A549 (cell line): ENCODE measurements around the gene LRFN3. TPM values are rescaled to one million over a fixed set of nuclear protein-coding genes. Genes with fewer than 3 reads are reported as not detected.

Experiments
- ATAC-seq, 2 experiments: fragments of 200-7000 bp in 1 of 2; fragments of >200 bp in 1 of 2; cut with Nextera tagmentation in 1 of 2; cut with Tn5 transposase in 1 of 2; 3 replicates each; pipeline versions ENCODE4 v1.8.0 to v1.9.1; 2018 to 2020; ENCODE audit warnings: mild to moderate bottlenecking in 1 of 2, moderate library complexity in 1 of 2
- CTCF ChIA-PET: fragments of 300-600 bp; sonication (Branson Sonifier 250); formaldehyde crosslinking; extraction: SDS; loops from one replicate; lab custom pipeline; 2021; ENCODE audit warnings: antibody characterized with exemption, inconsistent platforms; lab: Yijun Ruan, JAX
- POLR2A ChIA-PET: fragments of 350-600 bp; formaldehyde crosslinking; extraction: SDS; loops from one replicate; lab custom pipeline; 2021; ENCODE audit warnings: antibody characterized with exemption, inconsistent platforms; lab: Yijun Ruan, JAX
- DNase-seq, 2 experiments: peaks; one replicate each; pipeline versions ENCODE4 v3.0.0 to v3.0.0-alpha.2; 2011 to 2016; ENCODE audit warnings: low read depth in 1 of 2, low spot score in 1 of 2
- FAIRE-seq: peaks from 2 replicates; lab custom pipeline; 2011; peaks lifted over from hg19 to GRCh38; lab: Jason Lieb, UNC
- H3K27ac ChIP-seq, 2 experiments: fragments of >200 bp; sonication (Bioruptor Twin); formaldehyde crosslinking; 3 replicates each; pipeline ENCODE4 v1.5.1; 2016 to 2017
- H3K4me1 ChIP-seq: fragments of >200 bp; sonication (Bioruptor Twin); formaldehyde crosslinking; 3 replicates; pipeline ENCODE4 v1.6.1; 2016
- H3K4me2 ChIP-seq: fragments of >200 bp; sonication (Bioruptor Twin); formaldehyde crosslinking; 3 replicates; pipeline ENCODE4 v1.6.1; 2016
- H3K4me3 ChIP-seq: fragments of >200 bp; sonication (Bioruptor Twin); formaldehyde crosslinking; 3 replicates; pipeline ENCODE4 v1.5.1; 2016
- H3K9me3 ChIP-seq: fragments of >200 bp; sonication (Bioruptor Twin); formaldehyde crosslinking; 3 replicates; pipeline ENCODE4 v1.6.1; 2016
- BCL3 ChIP-seq: fragments of >200 bp; sonication (Bioruptor Twin); formaldehyde crosslinking; IDR thresholded peaks from 3 replicates; pipeline ENCODE4 v1.6.1; 2016
- CEBPB ChIP-seq, 2 experiments: fragments of >200 bp in 1 of 2; sonication (Bioruptor Twin) in 1 of 2; formaldehyde crosslinking in 1 of 2; IDR thresholded peaks; 2 replicates each; pipeline ENCODE4 v1.6.1; 2012 to 2016
- CHD2 ChIP-seq: fragments of 150-350 bp; IDR thresholded peaks from 2 replicates; pipeline ENCODE4 v1.6.1; 2014; ENCODE audit warnings: low read length; ENCODE audit not compliant: partially characterized antibody
- CHD4 ChIP-seq: fragments of 200-600 bp; sonication (generic); IDR thresholded peaks from 2 replicates; pipeline ENCODE4 v1.6.1; 2016; ENCODE audit warnings: antibody characterized with exemption, mild to moderate bottlenecking, borderline replicate concordance
- EHF ChIP-seq: fragments of 250-450 bp; sonication (Bioruptor Pico); IDR thresholded peaks from 2 replicates; pipeline ENCODE4 v1.5.0; 2020; ENCODE audit warnings: mild to moderate bottlenecking
- EHMT2 ChIP-seq: fragments of 200-600 bp; sonication (generic); IDR thresholded peaks from 2 replicates; pipeline ENCODE4 v1.6.1; 2016; ENCODE audit warnings: antibody characterized with exemption, low read depth, mild to moderate bottlenecking, moderate library complexity
- ELK1 ChIP-seq: fragments of 150-350 bp; IDR thresholded peaks from 2 replicates; pipeline ENCODE4 v1.6.1; 2014; ENCODE audit warnings: low read depth, mild to moderate bottlenecking, low read length
- HES2 ChIP-seq: fragments of >200 bp; sonication (Bioruptor Twin); formaldehyde crosslinking; IDR thresholded peaks from 2 replicates; pipeline ENCODE4 v1.6.1; 2016
- HEYL ChIP-seq: fragments of 250-450 bp; sonication (Bioruptor Pico); IDR thresholded peaks from 2 replicates; pipeline ENCODE4 v1.8.0; 2021; ENCODE audit warnings: mild to moderate bottlenecking, moderate library complexity
- HMGXB4 ChIP-seq: fragments of 250-450 bp; sonication (Bioruptor Pico); IDR thresholded peaks from 2 replicates; pipeline ENCODE4 v1.5.0; 2021; ENCODE audit warnings: mild to moderate bottlenecking, moderate library complexity, borderline replicate concordance
- HOXB13 ChIP-seq: fragments of 250-450 bp; sonication (Bioruptor Pico); IDR thresholded peaks from 2 replicates; pipeline ENCODE4 v1.5.0; 2020; ENCODE audit warnings: low read depth, mild to moderate bottlenecking, moderate library complexity
- HOXB5 ChIP-seq: fragments of 250-450 bp; sonication (Bioruptor Pico); IDR thresholded peaks from 2 replicates; pipeline ENCODE4 v1.5.0; 2020; ENCODE audit warnings: mild to moderate bottlenecking, moderate library complexity
- JUN ChIP-seq, 2 experiments: fragments of >200 bp; sonication (Bioruptor Twin); formaldehyde crosslinking; IDR thresholded peaks; 2 replicates in 1 of 2; 3 replicates in 1 of 2; pipeline ENCODE4 v1.6.1; 2016 to 2017
- JUNB ChIP-seq: fragments of >200 bp; sonication (Bioruptor Twin); formaldehyde crosslinking; IDR thresholded peaks from 2 replicates; pipeline ENCODE4 v1.6.1; 2016
- KDM1A ChIP-seq: fragments of 200-600 bp; sonication (generic); IDR thresholded peaks from 2 replicates; pipeline ENCODE4 v1.6.1; 2016; ENCODE audit warnings: low read depth, mild to moderate bottlenecking
- KDM5A ChIP-seq: fragments of 200-600 bp; sonication (generic); IDR thresholded peaks from 2 replicates; pipeline ENCODE4 v1.6.1; 2016; ENCODE audit warnings: antibody characterized with exemption, mild to moderate bottlenecking
- PHF8 ChIP-seq: fragments of 200-600 bp; sonication (generic); IDR thresholded peaks from 2 replicates; pipeline ENCODE4 v1.6.1; 2016; ENCODE audit warnings: low read depth, mild to moderate bottlenecking, antibody characterized with exemption, moderate library complexity, borderline replicate concordance
- POLR2A ChIP-seq: IDR thresholded peaks from 2 replicates; pipeline ENCODE4 v1.6.1; 2012; ENCODE audit warnings: mild to moderate bottlenecking, low read length
- POLR2AphosphoS2 ChIP-seq: conservative IDR thresholded peaks from 2 replicates; pipeline ENCODE4 v1.6.1; 2012; ENCODE audit warnings: low read length, improper control_type of control experiment, inconsistent platforms
- RARB ChIP-seq: fragments of 250-450 bp; sonication (Bioruptor Pico); IDR thresholded peaks from 2 replicates; pipeline ENCODE4 v1.8.0; 2021; ENCODE audit warnings: mild to moderate bottlenecking, moderate library complexity
- RFX5 ChIP-seq: fragments of 450-650 bp; IDR thresholded peaks from 2 replicates; pipeline ENCODE4 v1.7.1; 2014; ENCODE audit warnings: antibody characterized with exemption, mild to moderate bottlenecking, moderate library complexity
- SMC3 ChIP-seq: fragments of >200 bp; sonication (Bioruptor Twin); formaldehyde crosslinking; IDR thresholded peaks from 3 replicates; pipeline ENCODE4 v1.6.1; 2018; ENCODE audit warnings: inconsistent platforms
- ZSCAN20 ChIP-seq: fragments of 250-450 bp; sonication (Bioruptor Pico); IDR thresholded peaks from 2 replicates; pipeline ENCODE4 v1.8.0; 2022; ENCODE audit warnings: mild to moderate bottlenecking, moderate library complexity
- WGBS: methylation state at CpG from one replicate; pipeline ENCODE4 v1.1.6; 2017; ENCODE audit errors: missing lambda C conversion rate; 5-methylcytosine and 5-hydroxymethylcytosine counted together
- polyA plus RNA-seq, 4 experiments: library from polyadenylated mRNA; depleted of rRNA in 3 of 4; stranded (reverse); fragments of >200 nt; fragmentation: RNase III in 1 of 4; extraction: RNeasy Plus Mini Kit Qiagen cat#74134 plus additional on column Dnase treatment in 1 of 4; gene quantifications; 2 replicates in 3 of 4; 3 replicates in 1 of 4; pipeline ENCODE4 v1.2.3, GENCODE V29; 2011 to 2017

Gene LRFN3
- polyA plus RNA-seq, 2 of the 4 experiments (the other 2 are of a cell fraction): 2.4 to 16.6 TPM

GRCh38 chr19:35896643-35897040, 39.5 kb upstream of the LRFN3 start:
- no peaks in the 10 kb centered on the region for H3K9me3 ChIP-seq
- H3K4me3 ChIP-seq: no peak overlapping the region
- no peak for FAIRE-seq
- TF ChIP-seq HOXB5 (CRISPR knock-in tag) (no peak), SMC3 (no peak), CHD4 (no peak), RARB (no peak), POLR2A (no peak), POLR2AphosphoS2 (no peak), KDM1A (no peak), ELK1 (no peak), KDM5A (no peak), ZSCAN20 (CRISPR knock-in tag) (no peak), EHF (CRISPR knock-in tag) (no peak)
- TF ChIP-seq, all 56 proteins: peak for 0
- DNase-seq (no peak), ATAC-seq (no peak)
- ChIA-PET POLR2A (no interaction called here), CTCF (interaction anchor here (1.4 to 9.8 kb wide), 4 partner anchors 12 to 35 kb away, joined by 7 to 125 read pairs (median 8); no protein-coding TSS in a partner anchor)
- H3K4me1 ChIP-seq: peaks cover 15% of the 10 kb centered on the region
- H3K27ac ChIP-seq: no peak overlapping the region
- no peak overlapping the region for H3K4me2 ChIP-seq
- 93% methylated on average over 13 of the region's 13 CpGs for WGBS

GRCh38 chr19:35897706-35898451, 38.3 kb upstream of the LRFN3 start:
- 95% methylated on average over 13 of the region's 13 CpGs for WGBS
- POLR2A ChIA-PET: interaction anchor here (0.7 kb wide), 1 partner anchor 14 kb away, joined by 3 read pairs; no protein-coding TSS in a partner anchor
- no peak overlapping the region for H3K4me2 ChIP-seq

GRCh38 chr19:35898499-35898809, 37.7 kb upstream of the LRFN3 start:
- DNase-seq: no peak
- peak overlapping the region in 1 of 2 experiments; percentile 89; a peak in 4 of 6 replicates for H3K27ac ChIP-seq
- FAIRE-seq: no peak
- peaks cover 24% of the 10 kb centered on the region for H3K4me1 ChIP-seq
- ChIA-PET POLR2A (no interaction called here), CTCF (interaction anchor here (0.6 to 9.8 kb wide), 3 partner anchors 16 to 404 kb away, joined by 3 to 125 read pairs (median 3); no protein-coding TSS in a partner anchor)
- 92% methylated on average over 17 of the region's 17 CpGs for WGBS
- H3K4me2 ChIP-seq: peak overlapping the region; percentile 89
- peak overlapping the region; percentile 84 for H3K4me3 ChIP-seq
- no peaks in the 10 kb centered on the region for H3K9me3 ChIP-seq
- ATAC-seq: no peak
- TF ChIP-seq RFX5: no peak
- TF ChIP-seq JUN (IDR thresholded peaks at IDR 0.05): no peak
- TF ChIP-seq HES2: no peak
- no peak for TF ChIP-seq JUNB
- TF ChIP-seq HOXB13 (CRISPR knock-in tag): no peak
- no peak for TF ChIP-seq EHMT2
- no peak for TF ChIP-seq HOXB5 (CRISPR knock-in tag)
- no peak for TF ChIP-seq CEBPB (IDR thresholded peaks at IDR 0.05)
- no peak for TF ChIP-seq PHF8
- TF ChIP-seq ELK1: no peak
- TF ChIP-seq BCL3: no peak

More at GRCh38 chr19:35897706-35898451, 38.3 kb upstream of the LRFN3 start:
- H3K4me3 ChIP-seq: no peak overlapping the region
- FAIRE-seq: no peak
- TF ChIP-seq CHD2 (no peak), HMGXB4 (no peak), PHF8 (no peak), ELK1 (no peak), EHMT2 (no peak), HEYL (CRISPR knock-in tag) (no peak), RFX5 (no peak)
- TF ChIP-seq, all 56 proteins: peak for 0
- peaks cover 19% of the 10 kb centered on the region for H3K4me1 ChIP-seq
- DNase-seq (no peak), ATAC-seq (no peak)
- H3K9me3 ChIP-seq: no peaks in the 10 kb centered on the region
- CTCF ChIA-PET: interaction anchor here (0.6 to 9.8 kb wide), 7 partner anchors 9 to 403 kb away, joined by 3 to 125 read pairs (median 7); no protein-coding TSS in a partner anchor
- H3K27ac ChIP-seq: no peak overlapping the region
